Measurements from ENCODE around the gene STK4. TPM values are rescaled to one million over a fixed set of nuclear protein-coding genes. Genes with fewer than 3 reads are reported as not detected.

The STK4 gene
- total RNA-seq, 2 experiments from 2014 or later = 265 to 277 TPM

DNA sequence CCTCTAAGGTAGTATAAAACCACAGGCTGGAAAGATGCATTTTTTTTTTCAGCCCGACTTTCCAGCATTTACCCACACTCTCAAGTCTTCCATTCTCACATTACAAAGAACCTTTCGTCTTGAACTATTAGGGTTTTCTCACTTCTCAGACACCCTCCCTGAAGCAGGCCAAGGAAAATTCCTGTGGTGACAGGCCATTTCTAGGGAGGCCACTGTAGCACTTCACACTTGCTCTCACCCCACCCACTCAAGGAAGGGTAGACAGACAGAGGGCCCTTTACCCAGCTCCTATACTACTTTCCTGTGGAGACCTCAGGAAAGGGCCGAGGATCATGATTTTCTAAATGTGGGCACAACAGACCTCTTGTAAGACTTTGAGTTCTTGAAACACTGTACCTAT is 106.9 kb downstream of the STK4 start:
- no peak for ATAC-seq (ENCODE audit: poor library complexity)
- peaks cover 40% of the 10 kb centered on the region for H3K4me1 Mint-ChIP-seq (ENCODE audit: low read depth)
- H3K27me3 Mint-ChIP-seq = no peaks in the 10 kb centered on the region
- H3K9me3 Mint-ChIP-seq = no peaks in the 10 kb centered on the region
- ChIA-PET POLR2A (no interaction called here), CTCF (interaction anchor here (1.3 kb wide), 1 partner anchor 25 kb away, joined by 3 read pairs; no protein-coding TSS in a partner anchor)
- intact Hi-C loops (cut with DNase I, micrococcal nuclease) = no loop called here
- H3K4me3 Mint-ChIP-seq = no peak overlapping the region
- DNase-seq = no peak
- Histone ChIP-seq H3K4me3 (ENCODE audit: low read length) (no peak overlapping the region), H3K4me1 (ENCODE audit: insufficient read depth, low read length) (peaks cover 10% of the 10 kb centered on the region), H3K27me3 (ENCODE audit: control insufficient read depth in 1 of 2, insufficient read depth in 2 of 2, low read length in 2 of 2) (no peaks in the 10 kb centered on the region), H3K27ac (ENCODE audit: low read depth in 1 of 2, low read length in 2 of 2) (no peak overlapping the region), H3K9me3 (ENCODE audit: control insufficient read depth in 1 of 2, insufficient read depth in 1 of 2, low read length in 2 of 2) (peaks cover 0 to 2% of the 10 kb centered on the region in 2 experiments), H3K36me3 (ENCODE audit: insufficient read depth, low read length) (peaks cover 76% of the 10 kb centered on the region)
- peaks cover 96% of the 10 kb centered on the region for H3K36me3 Mint-ChIP-seq (ENCODE audit: low read depth)
- peak overlapping the region; percentile 74 for H3K27ac Mint-ChIP-seq
- TF ChIP-seq, protein P1, sequence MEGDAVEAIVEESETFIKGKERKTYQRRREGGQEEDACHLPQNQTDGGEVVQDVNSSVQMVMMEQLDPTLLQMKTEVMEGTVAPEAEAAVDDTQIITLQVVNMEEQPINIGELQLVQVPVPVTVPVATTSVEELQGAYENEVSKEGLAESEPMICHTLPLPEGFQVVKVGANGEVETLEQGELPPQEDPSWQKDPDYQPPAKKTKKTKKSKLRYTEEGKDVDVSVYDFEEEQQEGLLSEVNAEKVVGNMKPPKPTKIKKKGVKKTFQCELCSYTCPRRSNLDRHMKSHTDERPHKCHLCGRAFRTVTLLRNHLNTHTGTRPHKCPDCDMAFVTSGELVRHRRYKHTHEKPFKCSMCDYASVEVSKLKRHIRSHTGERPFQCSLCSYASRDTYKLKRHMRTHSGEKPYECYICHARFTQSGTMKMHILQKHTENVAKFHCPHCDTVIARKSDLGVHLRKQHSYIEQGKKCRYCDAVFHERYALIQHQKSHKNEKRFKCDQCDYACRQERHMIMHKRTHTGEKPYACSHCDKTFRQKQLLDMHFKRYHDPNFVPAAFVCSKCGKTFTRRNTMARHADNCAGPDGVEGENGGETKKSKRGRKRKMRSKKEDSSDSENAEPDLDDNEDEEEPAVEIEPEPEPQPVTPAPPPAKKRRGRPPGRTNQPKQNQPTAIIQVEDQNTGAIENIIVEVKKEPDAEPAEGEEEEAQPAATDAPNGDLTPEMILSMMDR (IDR thresholded peaks at IDR 0.05) = no peak

DNA sequence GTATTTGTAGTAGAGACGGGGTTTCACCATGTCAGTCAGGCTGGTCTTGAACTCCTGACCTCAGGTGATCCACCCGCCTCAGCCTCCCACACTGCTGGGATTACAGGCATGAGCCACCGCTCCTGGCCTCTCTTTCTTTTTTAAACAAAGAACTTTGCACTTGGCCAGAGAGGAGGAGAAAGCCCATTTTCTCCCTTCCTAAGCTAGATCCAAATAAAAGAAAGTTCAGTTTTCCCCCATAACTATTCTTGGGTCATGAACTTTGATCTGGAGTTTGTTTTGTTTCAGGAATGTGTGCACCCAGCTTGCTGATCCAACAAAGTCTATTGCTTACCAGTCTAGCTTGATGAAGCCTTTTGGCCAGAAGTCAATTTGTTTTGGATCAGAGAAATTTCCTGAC is 111.2 kb downstream of the STK4 start:
- Histone ChIP-seq H3K9me3 (ENCODE audit: control insufficient read depth in 1 of 2, insufficient read depth in 1 of 2, low read length in 2 of 2) (peaks cover 5 to 12% of the 10 kb centered on the region in 2 experiments), H3K4me3 (ENCODE audit: low read length) (no peak overlapping the region), H3K27ac (ENCODE audit: low read depth in 1 of 2, low read length in 2 of 2) (no peak overlapping the region), H3K4me1 (ENCODE audit: insufficient read depth, low read length) (no peaks in the 10 kb centered on the region), H3K27me3 (ENCODE audit: control insufficient read depth in 1 of 2, insufficient read depth in 2 of 2, low read length in 2 of 2) (no peaks in the 10 kb centered on the region), H3K36me3 (ENCODE audit: insufficient read depth, low read length) (peaks cover 97% of the 10 kb centered on the region)
- ChIA-PET CTCF (no interaction called here), POLR2A (no interaction called here)
- ATAC-seq (ENCODE audit: poor library complexity) (no peak), DNase-seq (no peak)
- Mint-ChIP-seq H3K4me1 (ENCODE audit: low read depth) (peaks cover 10% of the 10 kb centered on the region), H3K36me3 (ENCODE audit: low read depth) (peaks cover 99% of the 10 kb centered on the region), H3K4me3 (no peak overlapping the region), H3K27ac (no peak overlapping the region), H3K9me3 (peaks cover 4% of the 10 kb centered on the region), H3K27me3 (no peaks in the 10 kb centered on the region)
- TF ChIP-seq, protein P1 (IDR thresholded peaks at IDR 0.05) = no peak
- intact Hi-C loops (cut with DNase I, micrococcal nuclease) = no loop called here

DNA sequence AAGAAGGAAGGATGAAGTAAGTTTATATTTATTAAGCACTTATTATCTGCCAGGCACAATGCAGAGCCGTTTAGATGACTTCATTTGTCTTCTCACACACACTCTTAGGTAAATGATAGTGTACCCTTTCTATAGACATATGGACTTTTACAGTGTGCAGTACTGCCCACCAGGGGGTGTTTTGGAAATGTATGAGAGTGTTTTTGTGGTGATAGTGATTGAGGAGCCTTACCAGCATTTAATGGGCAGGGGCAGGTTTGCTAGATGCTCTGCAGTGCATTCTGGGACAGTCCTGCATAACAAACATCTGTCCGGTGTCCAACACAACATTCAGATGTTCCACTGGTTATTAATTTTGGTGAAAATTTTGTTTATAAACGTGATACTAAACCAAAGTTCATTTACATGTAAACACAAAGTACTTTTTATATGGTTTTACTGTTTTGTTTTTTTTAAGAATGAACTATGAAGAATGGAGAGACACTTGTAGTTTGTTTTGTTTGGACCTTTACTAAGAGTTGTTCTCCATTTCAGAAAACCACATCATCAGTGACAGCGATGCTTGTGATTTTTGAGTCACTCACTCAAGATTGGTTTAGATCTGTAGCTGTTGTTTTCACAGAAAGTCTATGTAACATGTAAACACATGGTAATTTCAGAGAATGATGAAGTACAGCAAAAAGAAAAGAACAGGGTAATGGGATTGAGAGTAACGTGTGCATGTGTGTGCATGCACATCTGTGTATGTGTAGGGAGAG is 114.7 kb downstream of the STK4 start:
- intact Hi-C loops (cut with DNase I, micrococcal nuclease) = no loop called here
- peaks cover 81% of the 10 kb centered on the region for H3K36me3 ChIP-seq (ENCODE audit: insufficient read depth, low read length)
- no peaks in the 10 kb centered on the region for H3K27me3 ChIP-seq (ENCODE audit: control insufficient read depth in 1 of 2, insufficient read depth in 2 of 2, low read length in 2 of 2)
- H3K27ac ChIP-seq (ENCODE audit: low read depth in 1 of 2, low read length in 2 of 2) = no peak overlapping the region
- Mint-ChIP-seq H3K4me1 (ENCODE audit: low read depth) (peaks cover 8% of the 10 kb centered on the region), H3K27me3 (no peaks in the 10 kb centered on the region), H3K27ac (no peak overlapping the region), H3K36me3 (ENCODE audit: low read depth) (peaks cover 99% of the 10 kb centered on the region), H3K9me3 (peaks cover 4% of the 10 kb centered on the region), H3K4me3 (no peak overlapping the region)
- H3K9me3 ChIP-seq (ENCODE audit: control insufficient read depth in 1 of 2, insufficient read depth in 1 of 2, low read length in 2 of 2) = peaks cover 9 to 12% of the 10 kb centered on the region in 2 experiments
- CTCF ChIA-PET = no interaction called here
- H3K4me1 ChIP-seq (ENCODE audit: insufficient read depth, low read length) = no peaks in the 10 kb centered on the region
- POLR2A ChIA-PET = interaction anchor here (0.6 kb wide), 1 partner anchor 99 kb away, joined by 3 read pairs; no protein-coding TSS in a partner anchor
- ATAC-seq (ENCODE audit: poor library complexity) (peak; percentile 56), DNase-seq (peak in 1 of 14 experiments; percentile 14)
- TF ChIP-seq, protein P1 (IDR thresholded peaks at IDR 0.05) = no peak
- H3K4me3 ChIP-seq (ENCODE audit: low read length) = no peak overlapping the region

Data from CD4-positive, alpha-beta T cell (primary cell).